CD4-positive, alpha-beta T cell treated with Interleukin-10 for 1 hour (primary cell): Measurements from ENCODE around the gene APOBEC3F.
A peak's percentile ranks its signal among the peaks of the same experiment; 100 is the strongest.
"Not testable (repeated sequence)": the region's sequence is repeated elsewhere in the genome, so short reads cannot be mapped to it uniquely, and the experiment has no call there.

ENCODE experiments used
- DNase-seq: peaks from one replicate; pipeline ENCODE4 v3.0.0-alpha.2; 2020

The APOBEC3F gene

GRCh38 chr22:39076155-39077025 is 35.7 kb downstream of the APOBEC3F start:
- not testable (repeated sequence) for DNase-seq

DNA sequence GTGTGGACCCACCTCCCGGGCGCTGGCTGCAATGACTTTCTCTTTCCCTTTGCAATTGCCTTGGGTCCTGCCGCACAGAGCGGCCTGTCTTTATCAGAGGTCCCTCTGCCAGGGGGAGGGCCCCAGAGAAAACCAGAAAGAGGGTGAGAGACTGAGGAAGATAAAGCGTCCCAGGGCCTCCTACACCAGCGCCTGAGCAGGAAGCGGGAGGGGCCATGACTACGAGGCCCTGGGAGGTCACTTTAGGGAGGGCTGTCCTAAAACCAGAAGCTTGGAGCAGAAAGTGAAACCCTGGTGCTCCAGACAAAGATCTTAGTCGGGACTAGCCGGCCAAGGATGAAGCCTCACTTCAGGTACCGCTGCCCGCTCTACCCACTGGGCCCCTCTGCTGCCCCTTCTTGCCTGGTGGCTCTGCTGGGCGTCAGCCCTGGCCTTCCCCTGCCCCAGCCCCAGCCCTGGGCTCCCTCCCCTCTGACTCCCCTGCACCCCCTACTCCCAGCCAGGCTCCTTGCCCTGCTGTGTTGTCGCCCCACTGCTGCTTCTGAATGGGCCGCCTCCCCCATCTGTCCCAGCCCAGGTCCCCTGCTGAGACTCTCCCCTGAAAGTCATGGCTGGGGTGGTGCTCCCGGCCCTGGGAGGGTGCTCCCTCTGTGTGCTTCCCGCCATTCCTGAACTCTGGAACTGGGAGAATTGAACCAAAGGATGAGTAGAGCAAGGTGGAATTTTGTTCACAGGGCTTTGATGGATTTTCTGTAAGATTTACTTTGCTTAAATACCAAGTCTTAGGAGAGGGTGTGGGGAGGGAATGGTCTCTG is 36.6 kb downstream of the APOBEC3F start, which contains the start of gene APOBEC3G:
Gene APOBEC3G (plus strand): TSS at position 250 of the 815 bp plus-strand sequence. CDS start 87 bp downstream, at position 337.
- DNase-seq: peak; percentile 78

- not testable (repeated sequence) for DNase-seq
Measured at GRCh38 chr22:39077912-39078311, 37.2 kb downstream of the APOBEC3F start.

- peak; percentile 53 for DNase-seq
Measured at GRCh38 chr22:39078329-39078728, 37.7 kb downstream of the APOBEC3F start.

GRCh38 chr22:39079054-39079637 is 38.5 kb downstream of the APOBEC3F start:
- DNase-seq: not testable (repeated sequence)

- peak; percentile 65 for DNase-seq
Measured at GRCh38 chr22:39080052-39080762, 39.5 kb downstream of the APOBEC3F start.

- DNase-seq: no peak
Measured at GRCh38 chr22:39081016-39081415, 40.4 kb downstream of the APOBEC3F start.

- no peak for DNase-seq
Measured at GRCh38 chr22:39081598-39081997, 40.9 kb downstream of the APOBEC3F start.

- no peak for DNase-seq
Measured at GRCh38 chr22:39083212-39084165, 42.8 kb downstream of the APOBEC3F start.

DNA sequence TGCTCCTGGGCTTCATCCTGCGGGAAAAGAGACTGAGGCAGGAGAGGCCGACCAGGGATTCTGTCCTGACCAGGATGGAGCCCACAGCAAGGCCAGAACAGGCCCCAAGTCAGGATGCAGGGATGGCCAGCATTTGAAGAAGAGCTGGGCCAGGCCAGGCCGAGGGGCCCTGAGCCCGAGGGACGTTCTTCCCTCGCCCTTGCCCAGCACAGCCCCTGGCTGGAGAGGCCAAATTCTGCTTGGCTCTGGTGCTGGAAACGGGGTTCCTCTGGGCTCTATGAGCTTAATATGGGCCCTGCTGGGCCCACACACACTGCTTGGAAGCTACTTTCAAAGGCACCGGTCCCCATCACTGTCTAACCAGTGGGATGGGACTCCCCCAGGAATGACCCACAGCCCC is 44.0 kb downstream of the APOBEC3F start:
- no peak for DNase-seq

DNA sequence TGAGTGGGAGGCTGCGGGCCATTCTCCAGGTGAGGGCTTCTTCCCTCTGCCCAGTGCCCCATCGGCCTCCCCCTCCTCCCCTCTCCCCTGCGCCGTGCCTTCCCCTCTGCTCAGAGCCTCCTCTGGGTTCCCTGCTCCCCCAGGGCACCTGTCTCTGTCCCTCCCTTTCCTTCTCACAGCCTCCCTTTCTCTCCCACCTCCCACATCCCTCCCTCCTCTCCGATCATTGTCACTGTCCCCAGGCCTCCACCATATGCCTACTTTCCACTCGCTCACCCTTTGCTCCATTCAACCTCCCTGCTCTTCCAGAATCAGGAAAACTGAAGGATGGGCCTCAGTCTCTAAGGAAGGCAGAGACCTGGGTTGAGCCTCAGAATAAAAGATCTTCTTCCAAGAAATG is 46.4 kb downstream of the APOBEC3F start:
- DNase-seq: no peak

GRCh38 chr22:39087881-39088684 is 47.4 kb downstream of the APOBEC3F start:
- no peak for DNase-seq

- DNase-seq: no peak
Measured at GRCh38 chr22:39088685-39089032, 48.0 kb downstream of the APOBEC3F start.

DNA sequence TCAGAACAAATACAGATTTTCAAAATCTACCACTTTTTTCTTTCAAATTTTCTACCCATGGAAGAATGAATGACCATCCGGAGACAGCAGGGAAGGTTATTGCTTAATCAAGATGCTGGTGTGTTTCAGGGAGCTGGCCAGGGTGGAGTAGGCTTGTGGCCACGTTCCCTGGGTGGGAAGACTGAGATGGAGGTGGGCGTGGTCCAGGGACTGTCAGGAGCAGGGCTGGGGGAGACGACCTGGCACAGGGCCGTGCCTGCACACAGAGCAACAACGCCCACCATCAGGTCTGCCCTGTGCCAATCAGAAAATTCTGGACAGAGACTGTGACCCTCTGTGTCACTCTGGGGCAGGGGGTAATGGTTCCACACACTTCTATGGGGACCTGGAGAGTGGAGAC is 49.3 kb downstream of the APOBEC3F start:
- DNase-seq: no peak

- DNase-seq: peak; percentile 90
Measured at GRCh38 chr22:39090426-39091064, 49.9 kb downstream of the APOBEC3F start.

- DNase-seq: no peak
Measured at GRCh38 chr22:39091126-39092081, 50.7 kb downstream of the APOBEC3F start.

DNA sequence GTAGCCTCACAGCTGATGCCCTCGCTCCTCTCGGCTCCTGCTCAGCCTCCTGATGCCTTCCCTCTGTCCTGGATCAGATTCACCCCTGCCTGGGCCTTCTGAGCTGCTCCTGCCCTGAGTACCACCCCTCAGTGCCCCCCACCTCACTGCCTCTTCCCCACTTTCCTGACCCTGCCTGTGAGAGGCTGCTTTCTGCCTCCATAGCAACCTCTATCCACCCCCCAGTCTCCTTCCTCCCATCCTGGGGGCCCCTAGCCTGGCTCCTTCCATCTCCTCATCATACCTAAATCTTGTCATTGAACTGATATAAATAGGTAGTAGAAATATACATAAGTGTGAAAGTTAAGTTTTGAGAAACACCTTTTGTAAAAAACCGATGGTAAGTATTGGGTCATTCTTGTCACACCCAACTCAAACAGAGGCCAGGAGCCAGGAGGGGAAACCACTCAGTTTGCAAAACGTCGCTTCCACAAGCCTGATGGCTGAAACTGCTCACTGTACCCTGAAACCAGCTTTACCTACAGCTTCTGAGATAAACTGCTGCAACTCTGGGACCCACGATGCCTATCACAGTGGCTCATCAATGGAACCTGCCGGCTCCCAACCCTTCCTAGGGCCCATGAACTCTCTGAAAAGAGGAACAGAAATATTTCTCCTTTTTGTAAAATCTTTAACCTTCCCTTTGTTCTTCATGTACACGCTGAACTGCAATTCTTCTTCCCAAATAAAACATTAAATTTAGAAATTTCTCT is 51.6 kb downstream of the APOBEC3F start:
- DNase-seq: no peak
